ENCODE results near the gene HOMER2. TPM values are rescaled to one million over a fixed set of nuclear protein-coding genes. Genes with fewer than 3 reads are reported as not detected.

The HOMER2 gene
- total RNA-seq, 1 experiment from 2014 or later: 49.4 TPM

- Mint-ChIP-seq H3K27ac (ENCODE audit: unreplicated experiment) (no peak overlapping the region), H3K9me3 (ENCODE audit: low read depth, unreplicated experiment) (no peaks in the 10 kb centered on the region), H3K27me3 (ENCODE audit: unreplicated experiment) (no peaks in the 10 kb centered on the region), H3K4me3 (ENCODE audit: low read depth, unreplicated experiment) (no peak overlapping the region), H3K4me1 (ENCODE audit: low read depth, unreplicated experiment) (no peaks in the 10 kb centered on the region), H3K36me3 (ENCODE audit: insufficient read depth, unreplicated experiment) (no peaks in the 10 kb centered on the region)
- no TSS peak for BruUV-seq (replicated peaks)
- DNase-seq: no peak
- CTCF ChIA-PET: no interaction called here
- intact Hi-C loops (cut with micrococcal nuclease; ENCODE audit: unreplicated experiment): no loop called here
- TF ChIP-seq CTCF (IDR thresholded peaks at IDR 0.05; ENCODE audit: unreplicated experiment): no peak
These were observed 87.6 kb downstream of the HOMER2 start for GRCh38 chr15:82864967-82865366.

- no peak overlapping the region for H3K4me3 Mint-ChIP-seq (ENCODE audit: low read depth, unreplicated experiment)
- H3K9me3 Mint-ChIP-seq (ENCODE audit: low read depth, unreplicated experiment): no peaks in the 10 kb centered on the region
- BruUV-seq (replicated peaks): no TSS peak
- no peak for DNase-seq
- TF ChIP-seq CTCF (IDR thresholded peaks at IDR 0.05; ENCODE audit: unreplicated experiment): no peak
- no peak overlapping the region for H3K27ac Mint-ChIP-seq (ENCODE audit: unreplicated experiment)
- CTCF ChIA-PET: no interaction called here
- intact Hi-C loops (cut with micrococcal nuclease; ENCODE audit: unreplicated experiment): no loop called here
- H3K27me3 Mint-ChIP-seq (ENCODE audit: unreplicated experiment): no peaks in the 10 kb centered on the region
- H3K36me3 Mint-ChIP-seq (ENCODE audit: insufficient read depth, unreplicated experiment): peaks cover 5% of the 10 kb centered on the region
- no peaks in the 10 kb centered on the region for H3K4me1 Mint-ChIP-seq (ENCODE audit: low read depth, unreplicated experiment)
These were observed 89.6 kb downstream of the HOMER2 start for GRCh38 chr15:82862886-82863285.

- BruUV-seq (replicated peaks): no TSS peak
- DNase-seq: no peak
- H3K4me1 Mint-ChIP-seq (ENCODE audit: low read depth, unreplicated experiment): no peaks in the 10 kb centered on the region
- no peaks in the 10 kb centered on the region for H3K27me3 Mint-ChIP-seq (ENCODE audit: unreplicated experiment)
- TF ChIP-seq CTCF (IDR thresholded peaks at IDR 0.05; ENCODE audit: unreplicated experiment): no peak
- no peaks in the 10 kb centered on the region for H3K9me3 Mint-ChIP-seq (ENCODE audit: low read depth, unreplicated experiment)
- intact Hi-C loops (cut with micrococcal nuclease; ENCODE audit: unreplicated experiment): no loop called here
- H3K27ac Mint-ChIP-seq (ENCODE audit: unreplicated experiment): no peak overlapping the region
- peaks cover 5% of the 10 kb centered on the region for H3K36me3 Mint-ChIP-seq (ENCODE audit: insufficient read depth, unreplicated experiment)
- H3K4me3 Mint-ChIP-seq (ENCODE audit: low read depth, unreplicated experiment): no peak overlapping the region
- CTCF ChIA-PET: interaction anchor here (0.7 kb wide), 1 partner anchor 90 kb away, joined by 3 read pairs; no protein-coding TSS in a partner anchor
These were observed 93.6 kb downstream of the HOMER2 start for GRCh38 chr15:82858932-82859331.

- no peak for TF ChIP-seq CTCF (IDR thresholded peaks at IDR 0.05; ENCODE audit: unreplicated experiment)
- H3K27me3 Mint-ChIP-seq (ENCODE audit: unreplicated experiment): no peaks in the 10 kb centered on the region
- no peaks in the 10 kb centered on the region for H3K4me1 Mint-ChIP-seq (ENCODE audit: low read depth, unreplicated experiment)
- H3K27ac Mint-ChIP-seq (ENCODE audit: unreplicated experiment): no peak overlapping the region
- CTCF ChIA-PET: interaction anchor here (0.6 kb wide), 1 partner anchor 97 kb away, joined by 3 read pairs; no protein-coding TSS in a partner anchor
- no peaks in the 10 kb centered on the region for H3K9me3 Mint-ChIP-seq (ENCODE audit: low read depth, unreplicated experiment)
- H3K36me3 Mint-ChIP-seq (ENCODE audit: insufficient read depth, unreplicated experiment): peaks cover 5% of the 10 kb centered on the region
- no TSS peak for BruUV-seq (replicated peaks)
- no peak overlapping the region for H3K4me3 Mint-ChIP-seq (ENCODE audit: low read depth, unreplicated experiment)
- DNase-seq: no peak
- intact Hi-C loops (cut with micrococcal nuclease; ENCODE audit: unreplicated experiment): no loop called here
These were observed 95.9 kb downstream of the HOMER2 start for GRCh38 chr15:82856397-82857170.

Measured in Calu3 (cell line).